ENCODE data around the gene DCXR.

DNA sequence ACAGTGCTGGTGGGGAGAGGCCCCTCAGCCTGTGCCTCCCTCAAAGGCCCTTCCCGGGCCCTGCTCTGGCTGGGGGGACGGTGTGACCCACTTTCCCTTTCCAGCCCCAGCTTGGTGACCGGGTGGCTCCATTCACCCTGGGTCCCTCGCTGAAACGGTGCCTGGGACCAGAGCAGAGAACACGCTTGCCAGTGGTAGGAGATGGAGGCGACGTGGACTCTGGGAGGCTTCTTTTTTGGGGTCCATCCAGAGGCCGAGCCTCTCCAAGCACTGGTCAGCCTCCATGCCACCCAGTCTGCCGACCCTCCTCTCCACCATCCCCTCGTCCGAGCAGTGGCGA is 22.6 kb downstream of the DCXR start:
- TF ChIP-seq, protein P1, sequence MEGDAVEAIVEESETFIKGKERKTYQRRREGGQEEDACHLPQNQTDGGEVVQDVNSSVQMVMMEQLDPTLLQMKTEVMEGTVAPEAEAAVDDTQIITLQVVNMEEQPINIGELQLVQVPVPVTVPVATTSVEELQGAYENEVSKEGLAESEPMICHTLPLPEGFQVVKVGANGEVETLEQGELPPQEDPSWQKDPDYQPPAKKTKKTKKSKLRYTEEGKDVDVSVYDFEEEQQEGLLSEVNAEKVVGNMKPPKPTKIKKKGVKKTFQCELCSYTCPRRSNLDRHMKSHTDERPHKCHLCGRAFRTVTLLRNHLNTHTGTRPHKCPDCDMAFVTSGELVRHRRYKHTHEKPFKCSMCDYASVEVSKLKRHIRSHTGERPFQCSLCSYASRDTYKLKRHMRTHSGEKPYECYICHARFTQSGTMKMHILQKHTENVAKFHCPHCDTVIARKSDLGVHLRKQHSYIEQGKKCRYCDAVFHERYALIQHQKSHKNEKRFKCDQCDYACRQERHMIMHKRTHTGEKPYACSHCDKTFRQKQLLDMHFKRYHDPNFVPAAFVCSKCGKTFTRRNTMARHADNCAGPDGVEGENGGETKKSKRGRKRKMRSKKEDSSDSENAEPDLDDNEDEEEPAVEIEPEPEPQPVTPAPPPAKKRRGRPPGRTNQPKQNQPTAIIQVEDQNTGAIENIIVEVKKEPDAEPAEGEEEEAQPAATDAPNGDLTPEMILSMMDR (conservative IDR thresholded peaks at IDR 0.05; ENCODE audit: low read depth, low read length), result no peak
- no peak for TF ChIP-seq EZH2 (IDR thresholded peaks at IDR 0.05; ENCODE audit: borderline replicate concordance, low read depth, low read length, poor library complexity, severe bottlenecking)

Measured in A673 (cell line).